Measurements from ENCODE around the gene HECTD4.
"Not testable (repeated sequence)": the region's sequence is repeated elsewhere in the genome, so short reads cannot be mapped to it uniquely, and the experiment has no call there.

Gene HECTD4

GRCh38 chr12:112158461-112159145 lies 223.6 kb downstream of the HECTD4 start:
- H3K27me3 ChIP-seq (ENCODE audit: control insufficient read depth, insufficient read depth, low read length): not testable (repeated sequence)

GRCh38 chr12:112153893-112154219 lies 228.4 kb downstream of the HECTD4 start:
- H3K27ac ChIP-seq (ENCODE audit: low read length): no peak overlapping the region
- H3K36me3 ChIP-seq (ENCODE audit: control insufficient read depth, low read depth, low read length): peaks cover 44% of the 10 kb centered on the region
- H3K9ac ChIP-seq (ENCODE audit: low read length): no peak overlapping the region
- H3K4me3 ChIP-seq (ENCODE audit: low read length): no peak overlapping the region
- H3K27me3 ChIP-seq (ENCODE audit: control insufficient read depth, insufficient read depth, low read length): no peaks in the 10 kb centered on the region
- H3K4me1 ChIP-seq (ENCODE audit: control insufficient read depth, low read depth, low read length): no peaks in the 10 kb centered on the region
- H3K9me3 ChIP-seq (ENCODE audit: control insufficient read depth, low read depth, low read length): no peaks in the 10 kb centered on the region

More at GRCh38 chr12:112158461-112159145, 223.6 kb downstream of the HECTD4 start:
- not testable (repeated sequence) for H3K4me1 ChIP-seq (ENCODE audit: control insufficient read depth, low read depth, low read length); H3K9me3 ChIP-seq (ENCODE audit: control insufficient read depth, low read depth, low read length); H3K9ac ChIP-seq (ENCODE audit: low read length); H3K36me3 ChIP-seq (ENCODE audit: control insufficient read depth, low read depth, low read length); H3K27ac ChIP-seq (ENCODE audit: low read length); H3K4me3 ChIP-seq (ENCODE audit: low read length)

- Histone ChIP-seq H3K9me3 (ENCODE audit: control insufficient read depth, low read depth, low read length) (no peaks in the 10 kb centered on the region), H3K4me3 (ENCODE audit: low read length) (no peak overlapping the region), H3K27me3 (ENCODE audit: control insufficient read depth, insufficient read depth, low read length) (no peaks in the 10 kb centered on the region), H3K4me1 (ENCODE audit: control insufficient read depth, low read depth, low read length) (no peaks in the 10 kb centered on the region), H3K36me3 (ENCODE audit: control insufficient read depth, low read depth, low read length) (peaks cover 49% of the 10 kb centered on the region), H3K27ac (ENCODE audit: low read length) (no peak overlapping the region), H3K9ac (ENCODE audit: low read length) (no peak overlapping the region)
These were observed 228.9 kb downstream of the HECTD4 start for GRCh38 chr12:112153181-112153892.

- peaks cover 53% of the 10 kb centered on the region for H3K36me3 ChIP-seq (ENCODE audit: control insufficient read depth, low read depth, low read length)
- H3K9ac ChIP-seq (ENCODE audit: low read length): no peak overlapping the region
- no peak overlapping the region for H3K4me3 ChIP-seq (ENCODE audit: low read length)
- H3K27ac ChIP-seq (ENCODE audit: low read length): no peak overlapping the region
- no peaks in the 10 kb centered on the region for H3K27me3 ChIP-seq (ENCODE audit: control insufficient read depth, insufficient read depth, low read length)
- no peaks in the 10 kb centered on the region for H3K9me3 ChIP-seq (ENCODE audit: control insufficient read depth, low read depth, low read length)
- H3K4me1 ChIP-seq (ENCODE audit: control insufficient read depth, low read depth, low read length): no peaks in the 10 kb centered on the region
These were observed 230.3 kb downstream of the HECTD4 start for GRCh38 chr12:112151766-112152541.

- no peaks in the 10 kb centered on the region for H3K9me3 ChIP-seq (ENCODE audit: control insufficient read depth, low read depth, low read length)
- H3K4me1 ChIP-seq (ENCODE audit: control insufficient read depth, low read depth, low read length): no peaks in the 10 kb centered on the region
- no peak overlapping the region for H3K27ac ChIP-seq (ENCODE audit: low read length)
- H3K9ac ChIP-seq (ENCODE audit: low read length): no peak overlapping the region
- no peak overlapping the region for H3K4me3 ChIP-seq (ENCODE audit: low read length)
- H3K27me3 ChIP-seq (ENCODE audit: control insufficient read depth, insufficient read depth, low read length): no peaks in the 10 kb centered on the region
- peaks cover 64% of the 10 kb centered on the region for H3K36me3 ChIP-seq (ENCODE audit: control insufficient read depth, low read depth, low read length)
These were observed 232.6 kb downstream of the HECTD4 start for GRCh38 chr12:112149596-112149995.

GRCh38 chr12:112148031-112148513 lies 234.2 kb downstream of the HECTD4 start:
- no peak overlapping the region for H3K4me3 ChIP-seq (ENCODE audit: low read length)
- H3K27ac ChIP-seq (ENCODE audit: low read length): no peak overlapping the region
- no peaks in the 10 kb centered on the region for H3K27me3 ChIP-seq (ENCODE audit: control insufficient read depth, insufficient read depth, low read length)
- H3K4me1 ChIP-seq (ENCODE audit: control insufficient read depth, low read depth, low read length): no peaks in the 10 kb centered on the region
- peaks cover 58% of the 10 kb centered on the region for H3K36me3 ChIP-seq (ENCODE audit: control insufficient read depth, low read depth, low read length)
- H3K9me3 ChIP-seq (ENCODE audit: control insufficient read depth, low read depth, low read length): no peaks in the 10 kb centered on the region
- no peak overlapping the region for H3K9ac ChIP-seq (ENCODE audit: low read length)

- Histone ChIP-seq H3K27me3 (ENCODE audit: control insufficient read depth, insufficient read depth, low read length) (no peaks in the 10 kb centered on the region), H3K9ac (ENCODE audit: low read length) (no peak overlapping the region), H3K4me3 (ENCODE audit: low read length) (no peak overlapping the region), H3K36me3 (ENCODE audit: control insufficient read depth, low read depth, low read length) (peaks cover 55% of the 10 kb centered on the region), H3K9me3 (ENCODE audit: control insufficient read depth, low read depth, low read length) (no peaks in the 10 kb centered on the region), H3K27ac (ENCODE audit: low read length) (no peak overlapping the region), H3K4me1 (ENCODE audit: control insufficient read depth, low read depth, low read length) (no peaks in the 10 kb centered on the region)
These were observed 236.1 kb downstream of the HECTD4 start for GRCh38 chr12:112146123-112146522.

- Histone ChIP-seq H3K4me1 (ENCODE audit: control insufficient read depth, low read depth, low read length) (no peaks in the 10 kb centered on the region), H3K36me3 (ENCODE audit: control insufficient read depth, low read depth, low read length) (peaks cover 49% of the 10 kb centered on the region), H3K4me3 (ENCODE audit: low read length) (no peak overlapping the region), H3K9me3 (ENCODE audit: control insufficient read depth, low read depth, low read length) (no peaks in the 10 kb centered on the region), H3K27ac (ENCODE audit: low read length) (no peak overlapping the region), H3K9ac (ENCODE audit: low read length) (no peak overlapping the region), H3K27me3 (ENCODE audit: control insufficient read depth, insufficient read depth, low read length) (no peaks in the 10 kb centered on the region)
These were observed 241.5 kb downstream of the HECTD4 start for GRCh38 chr12:112140728-112141127.

GRCh38 chr12:112134731-112135130 lies 247.5 kb downstream of the HECTD4 start:
- no peaks in the 10 kb centered on the region for H3K27me3 ChIP-seq (ENCODE audit: control insufficient read depth, insufficient read depth, low read length)
- H3K36me3 ChIP-seq (ENCODE audit: control insufficient read depth, low read depth, low read length): peaks cover 32% of the 10 kb centered on the region
- H3K9me3 ChIP-seq (ENCODE audit: control insufficient read depth, low read depth, low read length): no peaks in the 10 kb centered on the region
- H3K27ac ChIP-seq (ENCODE audit: low read length): no peak overlapping the region
- H3K9ac ChIP-seq (ENCODE audit: low read length): no peak overlapping the region
- no peak overlapping the region for H3K4me3 ChIP-seq (ENCODE audit: low read length)
- H3K4me1 ChIP-seq (ENCODE audit: control insufficient read depth, low read depth, low read length): no peaks in the 10 kb centered on the region

- Histone ChIP-seq H3K36me3 (ENCODE audit: control insufficient read depth, low read depth, low read length) (peaks cover 27% of the 10 kb centered on the region), H3K4me1 (ENCODE audit: control insufficient read depth, low read depth, low read length) (no peaks in the 10 kb centered on the region), H3K4me3 (ENCODE audit: low read length) (no peak overlapping the region), H3K27me3 (ENCODE audit: control insufficient read depth, insufficient read depth, low read length) (no peaks in the 10 kb centered on the region), H3K27ac (ENCODE audit: low read length) (no peak overlapping the region), H3K9ac (ENCODE audit: low read length) (no peak overlapping the region), H3K9me3 (ENCODE audit: control insufficient read depth, low read depth, low read length) (no peaks in the 10 kb centered on the region)
These were observed 248.8 kb downstream of the HECTD4 start for GRCh38 chr12:112133418-112133817.

- H3K36me3 ChIP-seq (ENCODE audit: control insufficient read depth, low read depth, low read length): peaks cover 24% of the 10 kb centered on the region
- H3K27me3 ChIP-seq (ENCODE audit: control insufficient read depth, insufficient read depth, low read length): no peaks in the 10 kb centered on the region
- no peak overlapping the region for H3K27ac ChIP-seq (ENCODE audit: low read length)
- H3K9ac ChIP-seq (ENCODE audit: low read length): no peak overlapping the region
- no peaks in the 10 kb centered on the region for H3K4me1 ChIP-seq (ENCODE audit: control insufficient read depth, low read depth, low read length)
- no peak overlapping the region for H3K4me3 ChIP-seq (ENCODE audit: low read length)
- no peaks in the 10 kb centered on the region for H3K9me3 ChIP-seq (ENCODE audit: control insufficient read depth, low read depth, low read length)
These were observed 250.5 kb downstream of the HECTD4 start for GRCh38 chr12:112131686-112132085.
